ENCODE data around the gene RALGAPB. TPM values are rescaled to one million over a fixed set of nuclear protein-coding genes. Genes with fewer than 3 reads are reported as not detected.

RALGAPB gene
- total and polyA plus RNA-seq, 2 of the 13 experiments (the other 11 are each of a cell fraction or from before 2014, with no cell fraction given) = 17.6 to 30.6 TPM

GRCh38 chr20:38585404-38586180 is 112.9 kb downstream of the RALGAPB start (continued):
- TF ChIP-seq TFDP2 (CRISPR knock-in tag; IDR thresholded peaks at IDR 0.05) = peak; percentile 40; the same call in 1 of the 2 replicates
- TF ChIP-seq ZNF563 (CRISPR knock-in tag; IDR thresholded peaks at IDR 0.05) = peak; percentile 61
- peak; percentile 100 for TF ChIP-seq SOX5 (CRISPR knock-in tag; IDR thresholded peaks at IDR 0.05; ENCODE audit: borderline replicate concordance)
- peak; percentile 89 for TF ChIP-seq SAP130 (CRISPR knock-in tag; IDR thresholded peaks at IDR 0.05; ENCODE audit: low read depth)
- TF ChIP-seq ETV5 (CRISPR knock-in tag; IDR thresholded peaks at IDR 0.05; ENCODE audit: borderline replicate concordance) = peak; percentile 74
- no peak for TF ChIP-seq ZNF510 (CRISPR knock-in tag; IDR thresholded peaks at IDR 0.05; ENCODE audit: low read depth)
- peak; percentile 99 for TF ChIP-seq GATAD2A (CRISPR knock-in tag; IDR thresholded peaks at IDR 0.05)
- TF ChIP-seq ZNF777 (CRISPR knock-in tag; IDR thresholded peaks at IDR 0.05) = no peak
- TF ChIP-seq SNRNP70 (IDR thresholded peaks at IDR 0.05; ENCODE audit: low read depth, low read length) = no peak
- no peak for TF ChIP-seq AFF4 (CRISPR knock-in tag; IDR thresholded peaks at IDR 0.05)
- TF ChIP-seq PAX8 (CRISPR knock-in tag; IDR thresholded peaks at IDR 0.05; ENCODE audit: borderline replicate concordance) = no peak
- TF ChIP-seq ZNF720 (CRISPR knock-in tag; IDR thresholded peaks at IDR 0.05) = no peak
- no peak for TF ChIP-seq SRSF4 (IDR thresholded peaks at IDR 0.05; ENCODE audit: low read depth, low read length, poor library complexity, severe bottlenecking)
- peak; percentile 45; the same call in 1 of the 2 replicates for TF ChIP-seq KDM4B (CRISPR knock-in tag; IDR thresholded peaks at IDR 0.05)
- peak; percentile 96 for TF ChIP-seq ARID3A (IDR thresholded peaks at IDR 0.05; ENCODE audit: low read depth, low read length)
- TF ChIP-seq ZNF740 (CRISPR knock-in tag; IDR thresholded peaks at IDR 0.05) = no peak
- no peak for TF ChIP-seq CENPX (CRISPR knock-in tag; IDR thresholded peaks at IDR 0.05)
- peak; percentile 61; the same call in 1 of the 2 replicates for TF ChIP-seq THRA (CRISPR knock-in tag; IDR thresholded peaks at IDR 0.05; ENCODE audit: borderline replicate concordance)
- TF ChIP-seq SAFB2 (CRISPR knock-in tag; IDR thresholded peaks at IDR 0.05; ENCODE audit: borderline replicate concordance, low read depth) = peak; percentile 29; the same call in 1 of the 2 replicates
- no peak for TF ChIP-seq TERF1 (CRISPR knock-in tag; IDR thresholded peaks at IDR 0.05)
